ENCODE results near the gene LPP.

Gene LPP

GRCh38 chr3:188671971-188672370, 518.0 kb downstream of the LPP start:
- H3K4me1 Mint-ChIP-seq = peaks cover 15% of the 10 kb centered on the region
- DNase-seq (ENCODE audit: low spot score in 2 of 2) (no peak), ATAC-seq (no peak)
- H3K4me3 Mint-ChIP-seq = no peak overlapping the region
- no peak overlapping the region for H3K27ac Mint-ChIP-seq
- no peaks in the 10 kb centered on the region for H3K9me3 Mint-ChIP-seq
- no peaks in the 10 kb centered on the region for H3K36me3 Mint-ChIP-seq

- no peak overlapping the region for H3K27ac Mint-ChIP-seq
- H3K4me1 Mint-ChIP-seq = peaks cover 8% of the 10 kb centered on the region
- no peaks in the 10 kb centered on the region for H3K9me3 Mint-ChIP-seq
- H3K4me3 Mint-ChIP-seq = no peak overlapping the region
- DNase-seq (ENCODE audit: low spot score in 2 of 2) (no peak), ATAC-seq (no peak)
- H3K36me3 Mint-ChIP-seq = no peaks in the 10 kb centered on the region
These were observed 518.9 kb downstream of the LPP start for GRCh38 chr3:188672840-188673239.

GRCh38 chr3:188673646-188674186, 519.8 kb downstream of the LPP start:
- DNase-seq (ENCODE audit: low spot score in 2 of 2) = no peak
- no peak overlapping the region for H3K27ac Mint-ChIP-seq
- H3K9me3 Mint-ChIP-seq = no peaks in the 10 kb centered on the region
- H3K4me1 Mint-ChIP-seq = peaks cover 7% of the 10 kb centered on the region
- no peaks in the 10 kb centered on the region for H3K36me3 Mint-ChIP-seq
- H3K4me3 Mint-ChIP-seq = no peak overlapping the region
- no peak for ATAC-seq

GRCh38 chr3:188674595-188674994, 520.6 kb downstream of the LPP start:
- H3K27ac Mint-ChIP-seq = no peak overlapping the region

GRCh38 chr3:188677344-188677743, 523.4 kb downstream of the LPP start:
- peaks cover 19% of the 10 kb centered on the region for H3K4me1 Mint-ChIP-seq
- no peak overlapping the region for H3K4me3 Mint-ChIP-seq
- H3K36me3 Mint-ChIP-seq = no peaks in the 10 kb centered on the region
- no peak overlapping the region for H3K27ac Mint-ChIP-seq
- no peaks in the 10 kb centered on the region for H3K9me3 Mint-ChIP-seq
- ATAC-seq (no peak), DNase-seq (ENCODE audit: low spot score in 2 of 2) (no peak)

More at GRCh38 chr3:188674595-188674994, 520.6 kb downstream of the LPP start:
- ATAC-seq = no peak
- no peak overlapping the region for H3K4me3 Mint-ChIP-seq
- DNase-seq (ENCODE audit: low spot score in 2 of 2) = no peak
- no peaks in the 10 kb centered on the region for H3K9me3 Mint-ChIP-seq
- peaks cover 7% of the 10 kb centered on the region for H3K4me1 Mint-ChIP-seq
- H3K36me3 Mint-ChIP-seq = no peaks in the 10 kb centered on the region

- Mint-ChIP-seq H3K27ac (no peak overlapping the region), H3K4me3 (no peak overlapping the region), H3K9me3 (no peaks in the 10 kb centered on the region), H3K4me1 (peaks cover 36% of the 10 kb centered on the region), H3K36me3 (no peaks in the 10 kb centered on the region)
- DNase-seq (ENCODE audit: low spot score in 2 of 2) (no peak), ATAC-seq (no peak)
These were observed 526.2 kb downstream of the LPP start for GRCh38 chr3:188680189-188680588.

GRCh38 chr3:188680605-188681004, 526.6 kb downstream of the LPP start:
- Mint-ChIP-seq H3K4me3 (no peak overlapping the region), H3K4me1 (peaks cover 39% of the 10 kb centered on the region), H3K9me3 (no peaks in the 10 kb centered on the region), H3K36me3 (no peaks in the 10 kb centered on the region), H3K27ac (no peak overlapping the region)
- DNase-seq (ENCODE audit: low spot score in 2 of 2) (no peak), ATAC-seq (no peak)

- Mint-ChIP-seq H3K36me3 (no peaks in the 10 kb centered on the region), H3K9me3 (no peaks in the 10 kb centered on the region), H3K4me1 (peaks cover 50% of the 10 kb centered on the region), H3K4me3 (no peak overlapping the region), H3K27ac (no peak overlapping the region)
- ATAC-seq (no peak), DNase-seq (ENCODE audit: low spot score in 2 of 2) (no peak)
These were observed 528.4 kb downstream of the LPP start for GRCh38 chr3:188682316-188682715.

- ATAC-seq (peak; percentile 99), DNase-seq (ENCODE audit: low spot score in 2 of 2) (peak in 1 of 2 donors; percentile 66)
- no peak overlapping the region for H3K4me3 Mint-ChIP-seq
- no peaks in the 10 kb centered on the region for H3K9me3 Mint-ChIP-seq
- peaks cover 54% of the 10 kb centered on the region for H3K4me1 Mint-ChIP-seq
- peak overlapping the region; percentile 56 for H3K27ac Mint-ChIP-seq
- no peaks in the 10 kb centered on the region for H3K36me3 Mint-ChIP-seq
These were observed 529.1 kb downstream of the LPP start for GRCh38 chr3:188683032-188683521.

- H3K27ac Mint-ChIP-seq = no peak overlapping the region
- H3K4me3 Mint-ChIP-seq = no peak overlapping the region
- no peak for DNase-seq (ENCODE audit: low spot score in 2 of 2)
- ATAC-seq = no peak
- peaks cover 66% of the 10 kb centered on the region for H3K4me1 Mint-ChIP-seq
- H3K9me3 Mint-ChIP-seq = no peaks in the 10 kb centered on the region
- H3K36me3 Mint-ChIP-seq = no peaks in the 10 kb centered on the region
These were observed 530.3 kb downstream of the LPP start for GRCh38 chr3:188684276-188684675.

- no peaks in the 10 kb centered on the region for H3K9me3 Mint-ChIP-seq
- H3K36me3 Mint-ChIP-seq = no peaks in the 10 kb centered on the region
- H3K4me1 Mint-ChIP-seq = peaks cover 64% of the 10 kb centered on the region
- DNase-seq (ENCODE audit: low spot score in 2 of 2) = no peak
- no peak overlapping the region for H3K4me3 Mint-ChIP-seq
- no peak for ATAC-seq
- H3K27ac Mint-ChIP-seq = no peak overlapping the region
These were observed 531.8 kb downstream of the LPP start for GRCh38 chr3:188685789-188686188.

- ATAC-seq (no peak), DNase-seq (ENCODE audit: low spot score in 2 of 2) (no peak)
- no peaks in the 10 kb centered on the region for H3K36me3 Mint-ChIP-seq
- no peak overlapping the region for H3K4me3 Mint-ChIP-seq
- H3K4me1 Mint-ChIP-seq = peaks cover 62% of the 10 kb centered on the region
- no peaks in the 10 kb centered on the region for H3K9me3 Mint-ChIP-seq
- no peak overlapping the region for H3K27ac Mint-ChIP-seq
These were observed 532.4 kb downstream of the LPP start for GRCh38 chr3:188686324-188686723.

GRCh38 chr3:188687389-188687788, 533.4 kb downstream of the LPP start:
- no peaks in the 10 kb centered on the region for H3K9me3 Mint-ChIP-seq
- H3K36me3 Mint-ChIP-seq = no peaks in the 10 kb centered on the region
- ATAC-seq = no peak
- H3K27ac Mint-ChIP-seq = no peak overlapping the region
- DNase-seq (ENCODE audit: low spot score in 2 of 2) = no peak
- H3K4me3 Mint-ChIP-seq = no peak overlapping the region
- peaks cover 54% of the 10 kb centered on the region for H3K4me1 Mint-ChIP-seq

- no peak overlapping the region for H3K27ac Mint-ChIP-seq
- peaks cover 40% of the 10 kb centered on the region for H3K4me1 Mint-ChIP-seq
- no peaks in the 10 kb centered on the region for H3K9me3 Mint-ChIP-seq
- H3K4me3 Mint-ChIP-seq = no peak overlapping the region
- no peak for DNase-seq (ENCODE audit: low spot score in 2 of 2)
- ATAC-seq = peak; percentile 61
- H3K36me3 Mint-ChIP-seq = no peaks in the 10 kb centered on the region
These were observed 535.2 kb downstream of the LPP start for GRCh38 chr3:188689101-188689574.

GRCh38 chr3:188690064-188690463, 536.1 kb downstream of the LPP start:
- peaks cover 36% of the 10 kb centered on the region for H3K4me1 Mint-ChIP-seq
- H3K27ac Mint-ChIP-seq = no peak overlapping the region
- ATAC-seq = no peak

GRCh38 chr3:188691004-188691403, 537.0 kb downstream of the LPP start:
- H3K36me3 Mint-ChIP-seq = no peaks in the 10 kb centered on the region
- H3K9me3 Mint-ChIP-seq = no peaks in the 10 kb centered on the region
- no peak overlapping the region for H3K4me3 Mint-ChIP-seq
- H3K4me1 Mint-ChIP-seq = peaks cover 37% of the 10 kb centered on the region
- ATAC-seq (no peak), DNase-seq (ENCODE audit: low spot score in 2 of 2) (no peak)
- H3K27ac Mint-ChIP-seq = no peak overlapping the region

More at GRCh38 chr3:188690064-188690463, 536.1 kb downstream of the LPP start:
- no peak for DNase-seq (ENCODE audit: low spot score in 2 of 2)
- Mint-ChIP-seq H3K9me3 (no peaks in the 10 kb centered on the region), H3K4me3 (no peak overlapping the region), H3K36me3 (no peaks in the 10 kb centered on the region)
